K562 (cell line): ENCODE data around the gene C2orf81. TPM values are rescaled to one million over a fixed set of nuclear protein-coding genes. Genes with fewer than 3 reads are reported as not detected.

Experiments used
- ATAC-seq: fragments of 200-7000 bp; cut with Tn5 transposase; 3 replicates; pipeline ENCODE4 v1.9.1; 2020; ENCODE audit warnings: moderate library complexity
- BruUV-seq: library from RNA; stranded (reverse); fragments of 400-500 nt; replicated peaks from 2 replicates; lab custom pipeline; 2021; lab: Mats Ljungman, UMichigan
- CTCF ChIA-PET: fragments of 300-600 bp; formaldehyde crosslinking; extraction: SDS; loops from one replicate; lab custom pipeline; 2021; ENCODE audit warnings: low intra/inter-chr PET ratio; lab: Yijun Ruan, JAX
- POLR2A ChIA-PET: fragments of 300-600, 350-650 bp; sonication (Branson Sonifier 250); formaldehyde crosslinking; extraction: SDS; loops from one replicate; lab custom pipeline; 2021; ENCODE audit warnings: antibody characterized with exemption, inconsistent platforms; lab: Yijun Ruan, JAX
- DNase-seq, 4 experiments: peaks; one replicate each; pipeline versions ENCODE4 v3.0.0 to v3.0.0-alpha.2; 2011 to 2018; ENCODE audit warnings: low spot score in 3 of 4, mixed read lengths in 3 of 4; ENCODE audit errors: extremely low read depth in 1 of 4
- FAIRE-seq: peaks from 2 replicates; lab custom pipeline; 2011; peaks lifted over from hg19 to GRCh38; lab: Jason Lieb, UNC
- H2AFZ ChIP-seq: 2 replicates; pipeline ENCODE4 v1.6.0; 2011; ENCODE audit warnings: low read depth, low read length, control low read depth, inconsistent platforms
- H3K27ac ChIP-seq: fragments of 200-600 bp; 3 replicates; pipeline ENCODE4 v1.8.0; 2011; ENCODE audit warnings: low read depth, mild to moderate bottlenecking, control low read depth, inconsistent platforms, low read length, moderate library complexity, mixed read lengths; ENCODE audit errors: extremely low read depth
- H3K27me3 ChIP-seq, 2 experiments: fragments of 300-600 bp in 1 of 2; 2 replicates in 1 of 2; 3 replicates in 1 of 2; pipeline versions ENCODE4 v1.6.0 to v1.8.0; 2011; ENCODE audit warnings: inconsistent platforms in 2 of 2, low read length in 2 of 2, mild to moderate bottlenecking in 1 of 2, mixed read lengths in 1 of 2, moderate library complexity in 1 of 2; ENCODE audit not compliant: control insufficient read depth in 2 of 2, insufficient read depth in 2 of 2
- H3K36me3 ChIP-seq: fragments of 300-600 bp; 3 replicates; pipeline ENCODE4 v1.8.0; 2011; ENCODE audit warnings: mild to moderate bottlenecking, low read length, inconsistent platforms; ENCODE audit not compliant: control insufficient read depth, insufficient read depth
- H3K4me1 ChIP-seq, 2 experiments: fragments of 200-600 bp in 1 of 2; replicated peaks in 1 of 2; 2 replicates in 1 of 2; 3 replicates in 1 of 2; pipeline versions ENCODE4 v1.5.1 to v1.8.0; 2011; ENCODE audit warnings: inconsistent platforms in 2 of 2, low read length in 2 of 2, mild to moderate bottlenecking in 1 of 2, mixed read lengths in 1 of 2, moderate library complexity in 1 of 2; ENCODE audit not compliant: control insufficient read depth in 2 of 2, insufficient read depth in 2 of 2
- H3K4me2 ChIP-seq: 2 replicates; pipeline ENCODE4 v1.6.1; 2011; ENCODE audit warnings: low read length, control low read depth, inconsistent platforms, mixed read lengths; ENCODE audit not compliant: insufficient read depth
- H3K4me3 ChIP-seq: fragments of 200-600 bp; sonication (generic), shearing (Covaris generic); 2 replicates; pipeline ENCODE4 v1.5.1; 2016; ENCODE audit warnings: control low read depth, inconsistent platforms
- H3K79me2 ChIP-seq: fragments of 200-600 bp; 3 replicates; pipeline ENCODE4 v1.8.0; 2011; ENCODE audit warnings: low read length, inconsistent platforms; ENCODE audit not compliant: control insufficient read depth, insufficient read depth
- H3K9ac ChIP-seq, 2 experiments: 2 replicates each; pipeline versions ENCODE4 v1.6.0 to v1.6.1; 2011; ENCODE audit warnings: low read depth in 2 of 2, low read length in 2 of 2, control low read depth in 1 of 2, inconsistent platforms in 1 of 2, mild to moderate bottlenecking in 1 of 2, mixed read lengths in 1 of 2; ENCODE audit not compliant: insufficient read depth in 1 of 2
- H3K9me1 ChIP-seq: one replicate; pipeline ENCODE4 v1.6.0; 2011; ENCODE audit warnings: inconsistent platforms, mild to moderate bottlenecking, low read length, moderate library complexity; ENCODE audit not compliant: control insufficient read depth, insufficient read depth
- H3K9me3 ChIP-seq: replicated peaks from 2 replicates; pipeline ENCODE4 v1.5.1; 2011; ENCODE audit warnings: low read depth, low read length, inconsistent platforms; ENCODE audit not compliant: control insufficient read depth, insufficient read depth
- H4K20me1 ChIP-seq: replicated peaks from 2 replicates; pipeline ENCODE4 v1.6.1; 2011; ENCODE audit warnings: low read length, inconsistent platforms, mixed read lengths; ENCODE audit not compliant: control insufficient read depth, insufficient read depth
- ATF1 ChIP-seq, 2 experiments: fragments of 450-650 bp in 1 of 2; IDR thresholded peaks; 2 replicates each; pipeline ENCODE4 v1.6.1; 2016; ENCODE audit warnings: missing compliant biosample characterization in 1 of 2, missing genetic modification characterization in 1 of 2
- CC2D1A ChIP-seq: fragments of 450-650 bp; IDR thresholded peaks from 2 replicates; pipeline ENCODE4 v1.6.1; 2017; ENCODE audit warnings: mild to moderate bottlenecking
- HNRNPUL1 ChIP-seq: fragments of 200-400 bp; formaldehyde crosslinking; IDR thresholded peaks from 2 replicates; pipeline ENCODE4 v1.6.1; 2017; ENCODE audit warnings: low read length
- MLLT1 ChIP-seq, 2 experiments: fragments of 450-650 bp; IDR thresholded peaks; 2 replicates each; pipeline ENCODE4 v1.6.1; 2016
- PKNOX1 ChIP-seq: fragments of 450-650 bp; IDR thresholded peaks from 2 replicates; pipeline ENCODE4 v1.6.1; 2016
- RB1 ChIP-seq: fragments of 450-650 bp; IDR thresholded peaks from 2 replicates; pipeline ENCODE4 v1.6.1; 2017; ENCODE audit warnings: low read depth, mild to moderate bottlenecking
- SOX6 ChIP-seq: fragments of 450-650 bp; IDR thresholded peaks from 2 replicates; pipeline ENCODE4 v1.6.1; 2014; ENCODE audit warnings: mild to moderate bottlenecking
- TFAP4 ChIP-seq: sonication (generic); formaldehyde crosslinking; IDR thresholded peaks from 2 replicates; pipeline ENCODE4 v1.8.0; 2022; ENCODE audit warnings: missing genetic modification reagents, mild to moderate bottlenecking, moderate library complexity, borderline replicate concordance
- TOE1 ChIP-seq, 2 experiments: fragments of 450-650 bp in 1 of 2; sonication (generic) in 1 of 2; formaldehyde crosslinking in 1 of 2; IDR thresholded peaks; 2 replicates each; pipeline versions ENCODE4 v1.7.1 to v1.8.0; 2016 to 2022; ENCODE audit warnings: borderline replicate concordance in 2 of 2, mild to moderate bottlenecking in 2 of 2, antibody characterized with exemption in 1 of 2, inconsistent platforms in 1 of 2, low read depth in 1 of 2, missing genetic modification reagents in 1 of 2, moderate library complexity in 1 of 2
- ZMIZ1 ChIP-seq, 2 experiments: fragments of 150-350 bp in 1 of 2; IDR thresholded peaks; 2 replicates each; pipeline ENCODE4 v1.6.1; 2012 to 2016; ENCODE audit warnings: low read depth in 2 of 2, low read length in 2 of 2, mild to moderate bottlenecking in 1 of 2, moderate library complexity in 1 of 2
- ZNF766 ChIP-seq: fragments of 200-800 bp; sonication (Bioruptor generic); conservative IDR thresholded peaks from 2 replicates; pipeline ENCODE4 v1.6.1; 2016; ENCODE audit warnings: missing genetic modification characterization, missing compliant biosample characterization
- WGBS: fragments of 100-300 bp; shearing (Covaris generic); methylation state at CpG from one replicate; pipeline ENCODE4 v1.1.6; 2016; ENCODE audit warnings: low coverage, mixed read lengths; ENCODE audit not compliant: insufficient coverage; ENCODE audit errors: missing lambda C conversion rate; 5-methylcytosine and 5-hydroxymethylcytosine counted together
- in situ Hi-C: fragments of 300-500 bp; cut with MboI; formaldehyde crosslinking; loops from 4 replicates; pipeline ENCODE4 v1.15.0; 2018; ENCODE audit warnings: inconsistent platforms, mixed read lengths
- intact Hi-C: fragments of 100-400 bp; cut with micrococcal nuclease; formaldehyde crosslinking; loops from 2 replicates; pipeline ENCODE4 v1.14.2; 2022
- polyA plus RNA-seq, 8 experiments: library from polyadenylated mRNA; depleted of rRNA in 4 of 8; stranded (reverse) in 5 of 8; unstranded in 3 of 8; fragments of >200 nt; fragmentation: Nextera tagmentation in 2 of 8; fragmentation: Illumina TruSeq in 1 of 8; extraction: Ambion mirVana in 2 of 8; extraction: Trizol in 1 of 8; gene quantifications; 2 replicates each; pipeline versions ENCODE4 v1.2.1 to v1.2.3, GENCODE V29; 2011 to 2014; ENCODE audit warnings: inconsistent platforms in 1 of 8, missing spikeins in 1 of 8
- total RNA-seq, 7 experiments: library from RNA; depleted of rRNA in 6 of 7; stranded (reverse); fragments of >200 nt in 6 of 7; fragmentation: Illumina TruSeq in 2 of 7; extraction: Trizol in 2 of 7; gene quantifications; 2 replicates each; pipeline versions ENCODE4 v1.2.1 to v1.2.3, GENCODE V29; 2011 to 2021; ENCODE audit warnings: low replicate concordance in 1 of 7

C2orf81 gene
- total and polyA plus RNA-seq, 9 of the 15 experiments (the other 6 are each of a cell fraction or from before 2014, with no cell fraction given): 0.06 TPM; not detected in 8

- FAIRE-seq: peak; percentile 91
- Histone ChIP-seq H3K4me3 (no peak within 1 kb of the TSS), H3K36me3 (peaks cover 19% of the 10 kb centered on the region; the same call in 2 of the 3 replicates), H3K9me3 (no peaks in the 10 kb centered on the region), H3K27me3 (no peaks in the 10 kb centered on the region), H3K9ac (peak within 1 kb of the TSS in 1 of 2 experiments; percentile 83; a peak in 3 of 4 replicates), H3K4me1 (peaks cover 8 to 16% of the 10 kb centered on the region in 2 experiments; a peak in 4 of 5 replicates), H3K27ac (no peak within 1 kb of the TSS), H2AFZ (no peak within 1 kb of the TSS), H4K20me1 (no peaks in the 10 kb centered on the region; the same call in none of the 2 replicates), H3K9me1 (no peaks in the 10 kb centered on the region), H3K79me2 (peaks cover 12% of the 10 kb centered on the region; the same call in 2 of the 3 replicates), H3K4me2 (peak within 1 kb of the TSS; percentile 34)
- POLR2A ChIA-PET: interaction anchor here (0.6 to 2.4 kb wide), 3 partner anchors 11 to 71 kb away, joined by 3 to 13 read pairs (median 4); no protein-coding TSS in a partner anchor
- in situ Hi-C loops (no loop called here), intact Hi-C loops (no loop called here)
- CTCF ChIA-PET: no interaction called here
- DNase-seq: peak; percentile 43 to 52 (median 48)
- WGBS: 24% methylated on average over 14 of the region's 14 CpGs
- BruUV-seq: no TSS peak
- ATAC-seq: peak; percentile 96
- no peak for TF ChIP-seq ATF1 (CRISPR knock-in tag; IDR thresholded peaks at IDR 0.05)
- TF ChIP-seq ATF1 (tag; IDR thresholded peaks at IDR 0.05): 0 out of 2 replicates have a peak, but pooled peaks have one; percentile 15
- TF ChIP-seq PKNOX1: peak; percentile 40; the same call in 1 of the 2 replicates
- TF ChIP-seq SOX6: 0 out of 2 replicates have a peak, but pooled peaks have one; percentile 18
- TF ChIP-seq ZNF766 (CRISPR knock-in tag): no peak
- peak; percentile 89 for TF ChIP-seq TOE1 (IDR thresholded peaks at IDR 0.05; ENCODE audit: borderline replicate concordance)
- no peak for TF ChIP-seq TOE1 (CRISPR knock-in tag; IDR thresholded peaks at IDR 0.05; ENCODE audit: borderline replicate concordance, low read depth)
- 0 out of 4 replicates have a peak, but pooled peaks of 1 of the 2 experiments have one; percentile 70 for TF ChIP-seq MLLT1 (IDR thresholded peaks at IDR 0.05)
- TF ChIP-seq TFAP4 (CRISPR knock-in tag): peak; percentile 71
- TF ChIP-seq HNRNPUL1: no peak
- no peak for TF ChIP-seq CC2D1A
- TF ChIP-seq ZMIZ1 (IDR thresholded peaks at IDR 0.05; ENCODE audit: low read depth in 2 of 2, low read length in 2 of 2): no peak
- 0 out of 2 replicates have a peak, but pooled peaks have one; percentile 8 for TF ChIP-seq RB1
Measured at GRCh38 chr2:74379851-74380789, 41.3 kb downstream of the C2orf81 start, which contains the start of gene DCTN1. TSS of gene DCTN1 (minus strand) at chr2:74380311. CDS start at chr2:74380037, 274 bp downstream.
